GM12892 (cell line): ENCODE data around the gene IQGAP2.

ENCODE experiments used
- POLR2A ChIP-seq: IDR thresholded peaks from 2 replicates; pipeline ENCODE4 v1.6.1; 2011; ENCODE audit warnings: low read depth, low read length, control low read depth
- POLR2AphosphoS5 ChIP-seq: IDR thresholded peaks from 2 replicates; pipeline ENCODE4 v1.6.1; 2011; ENCODE audit warnings: low read depth, low read length, control low read depth

GRCh38 chr5:76667495-76667894 is 264.4 kb downstream of the IQGAP2 start:
- TF ChIP-seq POLR2A (no peak), POLR2AphosphoS5 (no peak)
